Neural cell (in vitro differentiated cells): ENCODE measurements around the gene TLR2. TPM values are rescaled to one million over a fixed set of nuclear protein-coding genes. Genes with fewer than 3 reads are reported as not detected.

ENCODE experiments used
- H2AFZ ChIP-seq: fragments of 200-600, 300-800 bp; sonication (generic), shearing (Covaris generic); 2 replicates; pipeline ENCODE4 v1.6.0; 2014; ENCODE audit warnings: low read depth, mild to moderate bottlenecking, antibody characterized with exemption, low read length, moderate library complexity
- H3F3A ChIP-seq: fragments of 200-600 bp; shearing (Covaris generic); 2 replicates; pipeline ENCODE4 v1.6.1; 2016; ENCODE audit warnings: mild to moderate bottlenecking, moderate library complexity, mixed read lengths, antibody characterized with exemption, low read length; ENCODE audit not compliant: insufficient read depth, poor library complexity, severe bottlenecking
- H3K27ac ChIP-seq: fragments of 200-600, 300-800 bp; sonication (generic), shearing (Covaris generic); 2 replicates; pipeline ENCODE4 v1.5.1; 2014; ENCODE audit warnings: mild to moderate bottlenecking, low read length, moderate library complexity
- H3K27me3 ChIP-seq: fragments of 300-800, 200-600 bp; sonication (generic), shearing (Covaris generic); 2 replicates; pipeline ENCODE4 v1.6.0; 2014; ENCODE audit warnings: mild to moderate bottlenecking, low read depth, low read length, moderate library complexity; ENCODE audit not compliant: insufficient read depth
- H3K36me3 ChIP-seq: fragments of 300-800, 200-600 bp; sonication (generic), shearing (Covaris generic); 2 replicates; pipeline ENCODE4 v1.5.1; 2014; ENCODE audit warnings: mild to moderate bottlenecking, antibody characterized with exemption, low read length, moderate library complexity; ENCODE audit not compliant: insufficient read depth
- H3K4me2 ChIP-seq: fragments of 300-800, 200-600 bp; sonication (generic), shearing (Covaris generic); 2 replicates; pipeline ENCODE4 v1.6.0; 2014; ENCODE audit warnings: mild to moderate bottlenecking, low read length
- H3K4me3 ChIP-seq: fragments of 300-800, 200-600 bp; sonication (generic), shearing (Covaris generic); 2 replicates; pipeline ENCODE4 v1.5.1; 2014; ENCODE audit warnings: mild to moderate bottlenecking, low read length, moderate library complexity
- H3K79me2 ChIP-seq: fragments of 200-600 bp; shearing (Covaris generic); replicated peaks from 2 replicates; pipeline ENCODE4 v1.6.0; 2014; ENCODE audit warnings: mild to moderate bottlenecking, low read length, moderate library complexity; ENCODE audit not compliant: insufficient read depth
- H3K9ac ChIP-seq: fragments of 300-800, 200-600 bp; sonication (generic), shearing (Covaris generic); 2 replicates; pipeline ENCODE4 v1.6.1; 2016; ENCODE audit warnings: mild to moderate bottlenecking, low read length, mixed read lengths
- H3K9me2 ChIP-seq: fragments of 200-600 bp; shearing (Covaris generic); 2 replicates; pipeline ENCODE4 v1.6.1; 2016; ENCODE audit warnings: mild to moderate bottlenecking, low read length, mixed read lengths; ENCODE audit not compliant: insufficient read depth
- H3K9me3 ChIP-seq: fragments of 200-600, 300-800 bp; sonication (generic), shearing (Covaris generic); 2 replicates; pipeline ENCODE4 v1.6.1; 2016; ENCODE audit warnings: mild to moderate bottlenecking, mixed run types, low read length, moderate library complexity, mixed read lengths
- H4K20me1 ChIP-seq: fragments of 200-600 bp; shearing (Covaris generic); 2 replicates; pipeline ENCODE4 v1.6.1; 2016; ENCODE audit warnings: mild to moderate bottlenecking, mixed run types; ENCODE audit not compliant: insufficient read depth
- EP300 ChIP-seq: fragments of 450-650 bp; conservative IDR thresholded peaks from 2 replicates; pipeline ENCODE4 v1.6.1; 2014; ENCODE audit warnings: antibody characterized with exemption, mild to moderate bottlenecking, moderate library complexity; ENCODE audit not compliant: poor library complexity, severe bottlenecking
- EZH2 ChIP-seq: fragments of 200-600, 300-800 bp; shearing (Covaris generic), sonication (generic); IDR thresholded peaks from 2 replicates; pipeline ENCODE4 v1.6.1; 2014; ENCODE audit warnings: antibody characterized with exemption, low read length, borderline replicate concordance, mild to moderate bottlenecking; ENCODE audit not compliant: insufficient read depth, poor library complexity, severe bottlenecking
- MXI1 ChIP-seq: fragments of 450-650 bp; conservative IDR thresholded peaks from 2 replicates; pipeline ENCODE4 v1.6.1; 2014; ENCODE audit warnings: antibody characterized with exemption, mild to moderate bottlenecking; ENCODE audit not compliant: poor library complexity, severe bottlenecking
- POLR2AphosphoS5 ChIP-seq: IDR thresholded peaks from 2 replicates; pipeline ENCODE4 v1.6.1; 2012
- RAD21 ChIP-seq: fragments of 450-650 bp; conservative IDR thresholded peaks from 2 replicates; pipeline ENCODE4 v1.6.1; 2014; ENCODE audit warnings: antibody characterized with exemption, mild to moderate bottlenecking, moderate library complexity
- SMC3 ChIP-seq: fragments of 450-650 bp; conservative IDR thresholded peaks from 2 replicates; pipeline ENCODE4 v1.6.1; 2014; ENCODE audit warnings: antibody characterized with exemption, mild to moderate bottlenecking, moderate library complexity; ENCODE audit not compliant: poor library complexity
- TAF1 ChIP-seq: IDR thresholded peaks from 2 replicates; pipeline ENCODE4 v1.6.1; 2012; ENCODE audit warnings: low read depth
- polyA plus RNA-seq: library from polyadenylated mRNA; depleted of rRNA; stranded (reverse); fragments of >200 nt; gene quantifications from 2 replicates; pipeline ENCODE4 v1.2.3, GENCODE V29; 2014
- TF ChIP-seq, protein P1 (sequence below): IDR thresholded peaks from 2 replicates; pipeline ENCODE4 v1.6.1; 2012; ENCODE audit warnings: borderline replicate concordance
- TF ChIP-seq, protein P2 (sequence below): fragments of 450-650 bp; IDR thresholded peaks from 2 replicates; pipeline ENCODE4 v1.5.1; 2014; ENCODE audit warnings: antibody characterized with exemption, mild to moderate bottlenecking, moderate library complexity; ENCODE audit not compliant: poor library complexity, severe bottlenecking

TLR2 gene
- polyA plus RNA-seq, 1 donor from 2014 or later: not detected

GRCh38 chr4:153741541-153741940 is 57.5 kb downstream of the TLR2 start:
- Histone ChIP-seq H2AFZ (no peak overlapping the region), H3K79me2 (no peaks in the 10 kb centered on the region), H4K20me1 (no peaks in the 10 kb centered on the region), H3K9ac (no peak overlapping the region), H3K4me2 (no peak overlapping the region), H3K27me3 (no peaks in the 10 kb centered on the region), H3K4me3 (no peak overlapping the region), H3K36me3 (no peaks in the 10 kb centered on the region), H3F3A (no peaks in the 10 kb centered on the region), H3K9me2 (no peaks in the 10 kb centered on the region), H3K9me3 (peaks cover 7% of the 10 kb centered on the region), H3K27ac (no peak overlapping the region)
- TF ChIP-seq RAD21 (no peak), TAF1 (no peak), MXI1 (no peak), SMC3 (no peak), POLR2AphosphoS5 (no peak)
- TF ChIP-seq, protein P1, sequence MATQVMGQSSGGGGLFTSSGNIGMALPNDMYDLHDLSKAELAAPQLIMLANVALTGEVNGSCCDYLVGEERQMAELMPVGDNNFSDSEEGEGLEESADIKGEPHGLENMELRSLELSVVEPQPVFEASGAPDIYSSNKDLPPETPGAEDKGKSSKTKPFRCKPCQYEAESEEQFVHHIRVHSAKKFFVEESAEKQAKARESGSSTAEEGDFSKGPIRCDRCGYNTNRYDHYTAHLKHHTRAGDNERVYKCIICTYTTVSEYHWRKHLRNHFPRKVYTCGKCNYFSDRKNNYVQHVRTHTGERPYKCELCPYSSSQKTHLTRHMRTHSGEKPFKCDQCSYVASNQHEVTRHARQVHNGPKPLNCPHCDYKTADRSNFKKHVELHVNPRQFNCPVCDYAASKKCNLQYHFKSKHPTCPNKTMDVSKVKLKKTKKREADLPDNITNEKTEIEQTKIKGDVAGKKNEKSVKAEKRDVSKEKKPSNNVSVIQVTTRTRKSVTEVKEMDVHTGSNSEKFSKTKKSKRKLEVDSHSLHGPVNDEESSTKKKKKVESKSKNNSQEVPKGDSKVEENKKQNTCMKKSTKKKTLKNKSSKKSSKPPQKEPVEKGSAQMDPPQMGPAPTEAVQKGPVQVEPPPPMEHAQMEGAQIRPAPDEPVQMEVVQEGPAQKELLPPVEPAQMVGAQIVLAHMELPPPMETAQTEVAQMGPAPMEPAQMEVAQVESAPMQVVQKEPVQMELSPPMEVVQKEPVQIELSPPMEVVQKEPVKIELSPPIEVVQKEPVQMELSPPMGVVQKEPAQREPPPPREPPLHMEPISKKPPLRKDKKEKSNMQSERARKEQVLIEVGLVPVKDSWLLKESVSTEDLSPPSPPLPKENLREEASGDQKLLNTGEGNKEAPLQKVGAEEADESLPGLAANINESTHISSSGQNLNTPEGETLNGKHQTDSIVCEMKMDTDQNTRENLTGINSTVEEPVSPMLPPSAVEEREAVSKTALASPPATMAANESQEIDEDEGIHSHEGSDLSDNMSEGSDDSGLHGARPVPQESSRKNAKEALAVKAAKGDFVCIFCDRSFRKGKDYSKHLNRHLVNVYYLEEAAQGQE: no peak

- Histone ChIP-seq H3K9me3 (peaks cover 6% of the 10 kb centered on the region), H3K36me3 (no peaks in the 10 kb centered on the region), H2AFZ (no peak overlapping the region), H3K9ac (no peak overlapping the region), H4K20me1 (no peaks in the 10 kb centered on the region), H3K9me2 (no peaks in the 10 kb centered on the region), H3F3A (no peaks in the 10 kb centered on the region), H3K4me2 (no peak overlapping the region), H3K79me2 (no peaks in the 10 kb centered on the region), H3K4me3 (no peak overlapping the region), H3K27ac (no peak overlapping the region), H3K27me3 (no peaks in the 10 kb centered on the region)
- TF ChIP-seq POLR2AphosphoS5 (no peak), EZH2 (no peak), MXI1 (no peak), SMC3 (no peak), EP300 (no peak), RAD21 (no peak)
- TF ChIP-seq, protein P1: no peak
- TF ChIP-seq, protein P2, sequence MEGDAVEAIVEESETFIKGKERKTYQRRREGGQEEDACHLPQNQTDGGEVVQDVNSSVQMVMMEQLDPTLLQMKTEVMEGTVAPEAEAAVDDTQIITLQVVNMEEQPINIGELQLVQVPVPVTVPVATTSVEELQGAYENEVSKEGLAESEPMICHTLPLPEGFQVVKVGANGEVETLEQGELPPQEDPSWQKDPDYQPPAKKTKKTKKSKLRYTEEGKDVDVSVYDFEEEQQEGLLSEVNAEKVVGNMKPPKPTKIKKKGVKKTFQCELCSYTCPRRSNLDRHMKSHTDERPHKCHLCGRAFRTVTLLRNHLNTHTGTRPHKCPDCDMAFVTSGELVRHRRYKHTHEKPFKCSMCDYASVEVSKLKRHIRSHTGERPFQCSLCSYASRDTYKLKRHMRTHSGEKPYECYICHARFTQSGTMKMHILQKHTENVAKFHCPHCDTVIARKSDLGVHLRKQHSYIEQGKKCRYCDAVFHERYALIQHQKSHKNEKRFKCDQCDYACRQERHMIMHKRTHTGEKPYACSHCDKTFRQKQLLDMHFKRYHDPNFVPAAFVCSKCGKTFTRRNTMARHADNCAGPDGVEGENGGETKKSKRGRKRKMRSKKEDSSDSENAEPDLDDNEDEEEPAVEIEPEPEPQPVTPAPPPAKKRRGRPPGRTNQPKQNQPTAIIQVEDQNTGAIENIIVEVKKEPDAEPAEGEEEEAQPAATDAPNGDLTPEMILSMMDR: no peak
Observed at GRCh38 chr4:153745651-153746050, 61.6 kb downstream of the TLR2 start.
